NT2/D1 (cell line): Measurements from ENCODE around the gene SLC7A6OS.

ENCODE experiments used
- SUZ12 ChIP-seq: IDR thresholded peaks from 2 replicates; pipeline ENCODE4 v1.6.1; 2011; ENCODE audit not compliant: insufficient read length, insufficient read depth; ENCODE audit errors: extremely low read depth
- YY1 ChIP-seq: IDR thresholded peaks from 2 replicates; pipeline ENCODE4 v1.6.1; 2011; ENCODE audit not compliant: insufficient read length, insufficient read depth
- ZNF274 ChIP-seq: IDR thresholded peaks from 2 replicates; pipeline ENCODE4 v1.6.1; 2011; ENCODE audit warnings: mild to moderate bottlenecking, low read depth, low read length

DNA sequence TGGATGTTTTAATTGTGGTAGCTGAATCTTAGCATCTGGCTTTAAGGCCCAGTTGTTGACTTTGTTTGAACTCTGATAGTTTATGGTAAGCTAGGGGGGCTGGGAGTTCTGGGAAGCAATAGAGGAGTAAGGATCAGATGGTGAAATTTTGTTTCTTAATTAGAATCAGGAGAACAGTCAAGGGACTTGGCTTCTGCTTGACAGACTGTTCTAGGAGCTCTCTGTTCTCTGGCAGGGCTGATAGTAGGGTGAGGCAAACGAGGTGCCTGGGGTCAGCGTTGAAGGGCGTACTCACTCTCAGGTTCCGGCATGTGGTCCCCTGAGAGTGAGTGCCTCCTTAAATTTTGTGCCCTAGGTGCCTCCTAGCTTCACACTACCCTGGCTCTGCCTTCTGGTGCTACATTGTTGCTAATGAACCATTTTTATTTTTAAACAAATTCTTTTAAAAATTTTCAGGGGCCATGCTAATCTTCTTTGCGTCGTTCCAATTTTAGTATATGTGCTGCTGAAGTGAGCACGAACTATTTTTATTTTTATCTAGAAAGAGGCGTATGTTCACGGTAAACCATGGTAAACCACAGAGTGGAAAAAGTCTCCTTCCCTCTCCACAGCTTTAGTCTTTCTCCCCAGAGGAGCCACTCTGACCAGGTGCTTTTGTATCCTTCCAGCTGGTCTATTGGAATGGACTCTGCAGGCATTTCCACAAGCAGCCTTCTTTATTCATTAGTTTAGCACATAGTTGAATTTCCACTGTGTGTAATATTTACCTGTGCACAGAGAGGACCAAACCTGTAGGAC, 26.7 kb downstream of the SLC7A6OS start:
- TF ChIP-seq YY1 (no peak), ZNF274 (no peak), SUZ12 (no peak)
